Cardiac fibroblast (primary cell): ENCODE results near the gene SPATA45.

Source experiments
- DNase-seq, 2 donors: peaks; one replicate each; pipeline versions ENCODE4 v3.0.0 to v3.0.0-alpha.2; 2010; ENCODE audit warnings: low read depth in 2 of 2
- H3K4me3 ChIP-seq, 2 donors: replicated peaks in 1 of 2; 1 replicate in 1 of 2; 2 replicates in 1 of 2; pipeline ENCODE4 v1.5.1; 2011; ENCODE audit warnings: low read depth in 2 of 2, low read length in 2 of 2, mild to moderate bottlenecking in 2 of 2, moderate library complexity in 1 of 2
- TF ChIP-seq, protein P1 (sequence below): IDR thresholded peaks from one replicate; pipeline ENCODE4 v1.5.1; 2011; ENCODE audit warnings: low read depth, mild to moderate bottlenecking, low read length, inconsistent platforms

The SPATA45 gene

DNA sequence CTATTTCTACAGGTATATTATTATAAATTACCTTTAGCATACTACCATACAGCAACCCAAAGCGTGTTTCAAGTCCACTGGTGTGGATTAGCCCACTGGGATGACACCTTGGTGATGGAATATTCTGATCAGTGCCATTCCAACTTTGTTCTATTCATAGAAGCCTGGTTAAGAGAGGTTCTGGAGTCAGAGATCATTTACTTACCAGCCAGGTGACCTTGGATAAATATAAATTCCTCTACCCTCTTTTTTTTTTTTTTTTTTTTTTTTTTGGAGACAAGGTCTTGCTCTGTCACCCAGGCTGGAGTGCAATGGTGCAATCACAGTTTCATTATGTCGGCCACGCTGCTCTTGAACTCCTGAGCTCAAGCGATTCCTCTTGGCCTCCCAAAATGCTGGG is at the start of gene SPATA45:
TSS of gene SPATA45 (minus strand) at position 101 of the 400 bp plus-strand sequence. CDS start 11,500 bp downstream, outside the sequence.
- TF ChIP-seq, protein P1, sequence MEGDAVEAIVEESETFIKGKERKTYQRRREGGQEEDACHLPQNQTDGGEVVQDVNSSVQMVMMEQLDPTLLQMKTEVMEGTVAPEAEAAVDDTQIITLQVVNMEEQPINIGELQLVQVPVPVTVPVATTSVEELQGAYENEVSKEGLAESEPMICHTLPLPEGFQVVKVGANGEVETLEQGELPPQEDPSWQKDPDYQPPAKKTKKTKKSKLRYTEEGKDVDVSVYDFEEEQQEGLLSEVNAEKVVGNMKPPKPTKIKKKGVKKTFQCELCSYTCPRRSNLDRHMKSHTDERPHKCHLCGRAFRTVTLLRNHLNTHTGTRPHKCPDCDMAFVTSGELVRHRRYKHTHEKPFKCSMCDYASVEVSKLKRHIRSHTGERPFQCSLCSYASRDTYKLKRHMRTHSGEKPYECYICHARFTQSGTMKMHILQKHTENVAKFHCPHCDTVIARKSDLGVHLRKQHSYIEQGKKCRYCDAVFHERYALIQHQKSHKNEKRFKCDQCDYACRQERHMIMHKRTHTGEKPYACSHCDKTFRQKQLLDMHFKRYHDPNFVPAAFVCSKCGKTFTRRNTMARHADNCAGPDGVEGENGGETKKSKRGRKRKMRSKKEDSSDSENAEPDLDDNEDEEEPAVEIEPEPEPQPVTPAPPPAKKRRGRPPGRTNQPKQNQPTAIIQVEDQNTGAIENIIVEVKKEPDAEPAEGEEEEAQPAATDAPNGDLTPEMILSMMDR: no peak
- H3K4me3 ChIP-seq: no peak within 1 kb of the TSS
- no peak for DNase-seq

DNA sequence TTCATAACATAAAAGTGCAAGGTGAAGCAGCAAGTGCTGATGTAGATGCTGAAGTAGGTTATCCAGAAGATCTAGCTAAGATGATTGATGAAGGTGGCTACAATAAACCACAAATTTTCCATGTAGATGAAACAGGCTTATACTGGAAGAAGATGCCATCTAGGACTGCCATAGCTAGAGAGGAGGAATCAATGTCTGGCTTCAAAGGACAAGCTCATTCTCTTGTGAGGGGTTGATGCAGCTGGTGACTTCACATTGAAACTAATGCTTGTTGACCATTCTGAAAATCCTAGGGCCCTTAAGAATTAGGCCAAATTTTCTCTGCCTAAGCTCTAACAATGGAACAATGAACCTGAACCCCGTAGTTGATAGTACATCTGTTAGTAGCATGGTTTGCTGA is 44.7 kb upstream of the SPATA45 start:
- no peak overlapping the region for H3K4me3 ChIP-seq
- TF ChIP-seq, protein P1: no peak
- no peak for DNase-seq

DNA sequence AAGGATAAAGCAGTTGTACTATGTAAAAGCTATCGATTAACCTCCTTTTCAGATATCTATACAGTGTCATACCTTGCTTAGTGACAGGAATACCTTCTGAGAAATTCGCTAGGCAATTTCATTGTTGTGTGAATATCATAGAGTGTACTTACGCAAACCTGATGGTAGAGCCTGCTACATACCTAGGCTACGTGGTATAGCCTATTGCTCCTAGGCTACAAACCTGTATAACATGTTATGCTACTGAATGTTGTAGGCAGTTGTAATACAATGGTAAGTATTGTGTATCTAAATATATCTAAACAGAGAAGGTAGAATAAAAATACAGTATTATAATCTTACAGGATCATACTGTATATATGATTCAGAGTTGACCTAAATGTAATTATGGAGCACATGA is 37.1 kb upstream of the SPATA45 start:
- DNase-seq: no peak
- H3K4me3 ChIP-seq: no peak overlapping the region
- TF ChIP-seq, protein P1: no peak

DNA sequence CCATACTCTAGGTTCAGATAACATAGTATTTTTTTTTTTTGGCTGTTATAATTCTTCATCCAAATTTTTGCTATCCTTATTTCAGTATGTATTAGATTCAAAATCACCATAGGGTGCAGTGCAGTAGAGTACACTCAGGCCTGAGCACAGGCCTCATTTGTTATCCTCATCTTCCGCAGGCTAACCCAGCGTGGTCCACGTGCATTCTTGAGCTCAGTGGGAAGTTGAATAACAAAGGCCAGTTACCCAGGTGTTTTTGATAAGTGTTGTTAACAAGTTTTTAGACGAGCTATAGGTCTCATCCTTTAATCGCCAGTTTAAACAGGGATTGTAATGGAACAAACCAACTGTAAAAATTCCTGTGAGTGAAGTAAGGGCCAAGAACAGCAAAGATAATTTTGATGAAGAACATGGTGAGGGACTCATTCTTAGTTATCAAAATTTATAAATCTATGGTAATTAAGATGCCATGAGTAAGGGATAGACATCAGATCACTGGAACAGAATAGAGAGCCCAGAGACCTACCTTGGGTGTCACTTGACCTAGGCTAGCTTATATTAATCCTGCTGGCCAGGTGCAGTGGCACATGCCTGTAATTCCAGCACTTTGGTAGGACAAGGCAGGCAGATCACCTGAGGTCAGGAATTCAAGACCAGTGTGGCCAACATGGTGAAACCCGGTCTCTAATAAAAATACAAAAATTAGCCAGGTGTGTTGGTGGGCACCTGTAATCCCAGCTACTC is 32.7 kb upstream of the SPATA45 start:
- H3K4me3 ChIP-seq: no peak overlapping the region
- DNase-seq: no peak
- TF ChIP-seq, protein P1: no peak

DNA sequence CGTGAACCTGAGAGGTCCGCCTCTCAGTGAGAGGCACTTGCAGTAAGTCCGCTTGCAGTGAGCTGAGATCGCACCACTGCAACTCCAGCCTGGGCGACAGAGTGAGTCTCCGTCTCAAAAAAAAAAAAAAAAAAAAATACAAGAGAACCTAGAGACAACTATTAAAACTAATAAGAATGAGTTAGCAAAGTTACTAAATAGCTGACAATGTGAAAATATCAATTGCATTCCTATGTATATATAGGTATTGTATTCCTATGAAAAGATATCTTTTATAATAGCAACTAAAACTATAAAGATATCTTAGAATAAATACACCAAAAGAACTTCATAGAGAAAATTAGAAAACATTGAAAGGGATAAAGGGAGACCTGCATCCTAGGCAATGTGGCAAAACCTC is 31.0 kb upstream of the SPATA45 start:
- no peak overlapping the region for H3K4me3 ChIP-seq
- TF ChIP-seq, protein P1: no peak
- no peak for DNase-seq

DNA sequence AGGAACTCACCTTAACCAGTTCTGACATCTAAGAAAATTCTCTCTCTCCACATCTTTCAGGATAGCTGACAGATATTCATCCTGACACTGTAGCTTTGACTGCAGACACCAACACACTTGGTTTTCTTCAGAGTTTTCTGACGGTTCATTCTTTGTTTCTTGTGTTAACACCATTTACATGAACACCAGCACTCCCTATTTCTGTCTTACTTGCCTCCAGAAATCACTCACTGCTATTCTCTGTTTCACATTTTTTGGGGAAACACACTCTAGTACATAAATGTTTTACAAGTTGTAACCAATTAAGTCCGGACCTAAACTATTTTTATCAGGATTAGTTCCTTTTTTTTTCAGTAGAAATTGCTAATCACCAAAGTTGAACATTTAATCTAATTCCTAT is 26.1 kb upstream of the SPATA45 start:
- TF ChIP-seq, protein P1: no peak
- no peak for DNase-seq
- no peak overlapping the region for H3K4me3 ChIP-seq

DNA sequence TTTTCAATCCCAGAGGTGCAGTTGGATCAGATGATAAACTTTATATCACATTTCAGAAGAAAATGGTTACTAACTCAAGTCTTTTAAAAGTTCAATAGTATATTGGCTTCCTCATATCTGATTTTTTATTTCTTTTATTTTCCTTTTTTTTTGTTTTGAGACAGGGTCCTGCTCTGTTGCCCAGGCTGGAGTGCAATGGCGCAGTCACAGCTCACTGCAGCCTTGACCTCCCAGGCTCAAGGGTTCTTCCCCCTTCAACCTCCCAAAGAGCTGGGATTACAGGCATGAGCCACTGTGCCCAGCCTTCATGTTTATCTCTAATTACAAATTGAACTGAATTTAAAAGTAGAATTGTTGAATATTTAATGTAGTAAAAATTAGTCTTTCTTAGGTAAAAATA is 24.5 kb upstream of the SPATA45 start:
- DNase-seq: no peak
- H3K4me3 ChIP-seq: no peak overlapping the region
- TF ChIP-seq, protein P1: no peak
